Measurements from ENCODE around the gene FBXO39.

Gene FBXO39

DNA sequence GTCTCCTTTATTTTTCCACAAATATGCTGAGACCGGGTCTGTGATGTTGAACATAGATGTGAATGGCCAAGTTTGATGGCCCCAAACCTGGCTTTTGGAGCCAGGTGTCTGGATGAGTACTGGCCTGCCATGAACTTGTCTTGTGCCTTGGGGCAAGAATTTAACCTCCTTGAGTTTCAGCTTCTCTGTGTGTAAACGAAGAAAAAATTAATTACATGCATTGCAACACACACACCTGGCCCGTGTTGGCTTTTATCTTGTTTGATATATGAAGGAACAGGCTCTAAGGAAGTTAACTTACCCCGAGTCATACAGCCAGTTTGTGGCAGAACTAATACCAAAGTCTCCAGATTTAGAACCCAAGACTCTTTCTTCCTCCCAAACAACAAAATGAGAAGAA is 13.1 kb downstream of the FBXO39 start:
- H3K36me3 ChIP-seq (ENCODE audit: control insufficient read depth in 2 of 2, insufficient read depth in 1 of 2, low read length in 2 of 2), result no peaks in the 10 kb centered on the region
- no peak overlapping the region for H3K27ac ChIP-seq (ENCODE audit: extremely low read depth, low read depth, low read length)
- H3K9me3 ChIP-seq (ENCODE audit: control insufficient read depth, insufficient read depth, low read depth, low read length), result no peaks in the 10 kb centered on the region
- TF ChIP-seq ZNF311 (tag by site-specific recombination; IDR thresholded peaks at IDR 0.05; ENCODE audit: borderline replicate concordance) (no peak), WT1 (tag by site-specific recombination; IDR thresholded peaks at IDR 0.05) (no peak), ZNF514 (tag by site-specific recombination; IDR thresholded peaks at IDR 0.05) (no peak), ZNF433 (tag by site-specific recombination; IDR thresholded peaks at IDR 0.05; ENCODE audit: low read depth) (no peak), ZFP3 (tag by site-specific recombination; IDR thresholded peaks at IDR 0.05; ENCODE audit: low read depth) (no peak), ZNF785 (tag by site-specific recombination; IDR thresholded peaks at IDR 0.05) (no peak), KLF9 (tag by site-specific recombination; IDR thresholded peaks at IDR 0.05; ENCODE audit: low read depth) (no peak), ZNF2 (tag by site-specific recombination; IDR thresholded peaks at IDR 0.05) (no peak), ZNF426 (tag by site-specific recombination; IDR thresholded peaks at IDR 0.05) (no peak), ZFHX2 (tag by site-specific recombination; conservative IDR thresholded peaks at IDR 0.05) (no peak), ZNF202 (tag by site-specific recombination; IDR thresholded peaks at IDR 0.05; ENCODE audit: borderline replicate concordance) (no peak), ZNF530 (tag by site-specific recombination; IDR thresholded peaks at IDR 0.05; ENCODE audit: low read depth) (no peak), ZNF292 (tag by site-specific recombination; IDR thresholded peaks at IDR 0.05; ENCODE audit: borderline replicate concordance, low read depth) (no peak), ZNF510 (tag by site-specific recombination; IDR thresholded peaks at IDR 0.05; ENCODE audit: insufficient replicate concordance) (no peak), ZNF501 (tag by site-specific recombination; IDR thresholded peaks at IDR 0.05) (no peak), YY1 (tag by site-specific recombination; IDR thresholded peaks at IDR 0.05) (no peak), ZNF138 (tag by site-specific recombination; IDR thresholded peaks at IDR 0.05; ENCODE audit: borderline replicate concordance) (no peak)
- TF ChIP-seq, protein P1, sequence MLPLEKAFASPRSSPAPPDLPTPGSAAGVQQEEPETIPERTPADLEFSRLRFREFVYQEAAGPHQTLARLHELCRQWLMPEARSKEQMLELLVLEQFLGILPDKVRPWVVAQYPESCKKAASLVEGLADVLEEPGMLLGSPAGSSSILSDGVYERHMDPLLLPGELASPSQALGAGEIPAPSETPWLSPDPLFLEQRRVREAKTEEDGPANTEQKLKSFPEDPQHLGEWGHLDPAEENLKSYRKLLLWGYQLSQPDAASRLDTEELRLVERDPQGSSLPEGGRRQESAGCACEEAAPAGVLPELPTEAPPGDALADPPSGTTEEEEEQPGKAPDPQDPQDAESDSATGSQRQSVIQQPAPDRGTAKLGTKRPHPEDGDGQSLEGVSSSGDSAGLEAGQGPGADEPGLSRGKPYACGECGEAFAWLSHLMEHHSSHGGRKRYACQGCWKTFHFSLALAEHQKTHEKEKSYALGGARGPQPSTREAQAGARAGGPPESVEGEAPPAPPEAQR (tag by site-specific recombination; IDR thresholded peaks at IDR 0.05), result no peak
- TF ChIP-seq, protein P2, sequence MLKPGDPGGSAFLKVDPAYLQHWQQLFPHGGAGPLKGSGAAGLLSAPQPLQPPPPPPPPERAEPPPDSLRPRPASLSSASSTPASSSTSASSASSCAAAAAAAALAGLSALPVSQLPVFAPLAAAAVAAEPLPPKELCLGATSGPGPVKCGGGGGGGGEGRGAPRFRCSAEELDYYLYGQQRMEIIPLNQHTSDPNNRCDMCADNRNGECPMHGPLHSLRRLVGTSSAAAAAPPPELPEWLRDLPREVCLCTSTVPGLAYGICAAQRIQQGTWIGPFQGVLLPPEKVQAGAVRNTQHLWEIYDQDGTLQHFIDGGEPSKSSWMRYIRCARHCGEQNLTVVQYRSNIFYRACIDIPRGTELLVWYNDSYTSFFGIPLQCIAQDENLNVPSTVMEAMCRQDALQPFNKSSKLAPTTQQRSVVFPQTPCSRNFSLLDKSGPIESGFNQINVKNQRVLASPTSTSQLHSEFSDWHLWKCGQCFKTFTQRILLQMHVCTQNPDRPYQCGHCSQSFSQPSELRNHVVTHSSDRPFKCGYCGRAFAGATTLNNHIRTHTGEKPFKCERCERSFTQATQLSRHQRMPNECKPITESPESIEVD (tag by site-specific recombination; IDR thresholded peaks at IDR 0.05), result no peak
- TF ChIP-seq, protein P3, sequence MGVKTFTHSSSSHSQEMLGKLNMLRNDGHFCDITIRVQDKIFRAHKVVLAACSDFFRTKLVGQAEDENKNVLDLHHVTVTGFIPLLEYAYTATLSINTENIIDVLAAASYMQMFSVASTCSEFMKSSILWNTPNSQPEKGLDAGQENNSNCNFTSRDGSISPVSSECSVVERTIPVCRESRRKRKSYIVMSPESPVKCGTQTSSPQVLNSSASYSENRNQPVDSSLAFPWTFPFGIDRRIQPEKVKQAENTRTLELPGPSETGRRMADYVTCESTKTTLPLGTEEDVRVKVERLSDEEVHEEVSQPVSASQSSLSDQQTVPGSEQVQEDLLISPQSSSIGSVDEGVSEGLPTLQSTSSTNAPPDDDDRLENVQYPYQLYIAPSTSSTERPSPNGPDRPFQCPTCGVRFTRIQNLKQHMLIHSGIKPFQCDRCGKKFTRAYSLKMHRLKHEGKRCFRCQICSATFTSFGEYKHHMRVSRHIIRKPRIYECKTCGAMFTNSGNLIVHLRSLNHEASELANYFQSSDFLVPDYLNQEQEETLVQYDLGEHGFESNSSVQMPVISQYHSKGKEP (tag by site-specific recombination; IDR thresholded peaks at IDR 0.05), result no peak
- CTCF ChIA-PET, result interaction anchor here (0.7 to 2.3 kb wide), 2 partner anchors 123 to 257 kb away, joined by 3 to 9 read pairs; no protein-coding TSS in a partner anchor
- H3K4me3 ChIP-seq (ENCODE audit: low read depth, low read length), result no peak overlapping the region
- POLR2A ChIA-PET, result no interaction called here
- H3K4me1 ChIP-seq (ENCODE audit: control insufficient read depth, insufficient read depth, low read length), result no peaks in the 10 kb centered on the region

DNA sequence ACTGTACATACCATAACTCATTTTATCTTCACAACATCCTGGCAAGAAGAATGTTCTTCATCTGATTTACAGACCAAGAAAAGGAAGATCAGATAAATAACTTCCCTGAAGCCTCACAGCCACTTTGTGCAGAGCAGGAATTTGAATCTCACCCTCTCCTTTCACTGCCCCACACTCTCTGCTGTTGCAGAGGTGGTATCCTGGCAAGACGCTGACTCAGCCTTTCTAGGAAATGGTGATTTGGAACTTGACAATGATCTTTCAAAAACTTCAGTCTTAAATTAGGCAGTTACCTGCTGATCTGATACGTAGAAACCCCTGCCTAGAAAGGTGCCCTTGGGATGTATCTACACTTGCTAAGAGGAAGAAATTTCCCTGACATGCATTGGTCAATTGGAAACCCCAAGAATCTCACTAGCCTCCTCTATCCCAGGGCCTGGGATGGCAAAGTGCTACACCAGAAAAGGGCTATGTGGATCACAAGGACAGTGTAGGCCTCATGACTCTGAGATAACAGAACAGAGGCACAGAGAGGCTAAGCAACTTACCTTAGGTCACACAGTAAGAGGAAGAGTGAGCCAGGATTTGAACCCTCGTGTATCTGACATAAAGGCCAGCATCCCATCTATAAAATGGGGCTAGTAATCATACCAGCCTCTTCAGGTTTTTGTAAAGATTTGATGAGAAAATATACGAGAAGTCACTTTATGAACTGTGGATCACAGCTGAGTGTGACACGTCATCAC is 17.9 kb downstream of the FBXO39 start:
- TF ChIP-seq ZNF302 (tag by site-specific recombination; IDR thresholded peaks at IDR 0.05; ENCODE audit: low read depth) (no peak), SCRT1 (tag by site-specific recombination; IDR thresholded peaks at IDR 0.05; ENCODE audit: borderline replicate concordance) (no peak), ZNF768 (tag by site-specific recombination; IDR thresholded peaks at IDR 0.05) (0 out of 2 replicates have a peak, but pooled peaks have one; percentile 16), ZBTB20 (tag by site-specific recombination; IDR thresholded peaks at IDR 0.05) (no peak)
- TF ChIP-seq, protein P4, sequence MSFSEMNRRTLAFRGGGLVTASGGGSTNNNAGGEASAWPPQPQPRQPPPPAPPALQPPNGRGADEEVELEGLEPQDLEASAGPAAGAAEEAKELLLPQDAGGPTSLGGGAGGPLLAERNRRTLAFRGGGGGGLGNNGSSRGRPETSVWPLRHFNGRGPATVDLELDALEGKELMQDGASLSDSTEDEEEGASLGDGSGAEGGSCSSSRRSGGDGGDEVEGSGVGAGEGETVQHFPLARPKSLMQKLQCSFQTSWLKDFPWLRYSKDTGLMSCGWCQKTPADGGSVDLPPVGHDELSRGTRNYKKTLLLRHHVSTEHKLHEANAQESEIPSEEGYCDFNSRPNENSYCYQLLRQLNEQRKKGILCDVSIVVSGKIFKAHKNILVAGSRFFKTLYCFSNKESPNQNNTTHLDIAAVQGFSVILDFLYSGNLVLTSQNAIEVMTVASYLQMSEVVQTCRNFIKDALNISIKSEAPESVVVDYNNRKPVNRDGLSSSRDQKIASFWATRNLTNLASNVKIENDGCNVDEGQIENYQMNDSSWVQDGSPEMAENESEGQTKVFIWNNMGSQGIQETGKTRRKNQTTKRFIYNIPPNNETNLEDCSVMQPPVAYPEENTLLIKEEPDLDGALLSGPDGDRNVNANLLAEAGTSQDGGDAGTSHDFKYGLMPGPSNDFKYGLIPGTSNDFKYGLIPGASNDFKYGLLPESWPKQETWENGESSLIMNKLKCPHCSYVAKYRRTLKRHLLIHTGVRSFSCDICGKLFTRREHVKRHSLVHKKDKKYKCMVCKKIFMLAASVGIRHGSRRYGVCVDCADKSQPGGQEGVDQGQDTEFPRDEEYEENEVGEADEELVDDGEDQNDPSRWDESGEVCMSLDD (tag by site-specific recombination; IDR thresholded peaks at IDR 0.05), result no peak
- Histone ChIP-seq H3K4me3 (ENCODE audit: low read depth, low read length) (no peak overlapping the region), H3K36me3 (ENCODE audit: control insufficient read depth in 2 of 2, insufficient read depth in 1 of 2, low read length in 2 of 2) (no peaks in the 10 kb centered on the region), H3K9me3 (ENCODE audit: control insufficient read depth, insufficient read depth, low read depth, low read length) (no peaks in the 10 kb centered on the region), H3K27ac (ENCODE audit: extremely low read depth, low read depth, low read length) (no peak overlapping the region), H3K4me1 (ENCODE audit: control insufficient read depth, insufficient read depth, low read length) (no peaks in the 10 kb centered on the region)
- ChIA-PET CTCF (interaction anchor here (1.2 kb wide), 1 partner anchor 210 kb away, joined by 4 read pairs; no protein-coding TSS in a partner anchor), POLR2A (no interaction called here)
